Loucy (cell line): ENCODE results near the gene BIRC2.

Source experiments
- H2AFZ ChIP-seq: fragments of 200-600 bp; sonication (generic); 2 replicates; pipeline ENCODE4 v1.6.0; 2016; ENCODE audit warnings: antibody characterized with exemption, mild to moderate bottlenecking, low read length, moderate library complexity
- H3F3A ChIP-seq: fragments of 200-600 bp; 2 replicates; pipeline ENCODE4 v1.6.0; 2016; ENCODE audit warnings: antibody characterized with exemption, low read depth, mild to moderate bottlenecking
- H3K27me3 ChIP-seq: fragments of 200-600 bp; sonication (generic); 2 replicates; pipeline ENCODE4 v1.6.1; 2014; ENCODE audit warnings: low read length, mild to moderate bottlenecking; ENCODE audit not compliant: insufficient read depth, poor library complexity, severe bottlenecking
- H3K36me3 ChIP-seq: fragments of 200-600 bp; sonication (generic); 2 replicates; pipeline ENCODE4 v1.6.1; 2016; ENCODE audit warnings: low read length; ENCODE audit not compliant: insufficient read depth
- H3K4me1 ChIP-seq: fragments of 200-600 bp; sonication (generic); 2 replicates; pipeline ENCODE4 v1.5.1; 2014; ENCODE audit warnings: low read length, mild to moderate bottlenecking; ENCODE audit not compliant: insufficient read depth, poor library complexity, severe bottlenecking
- H3K4me2 ChIP-seq: fragments of 200-600 bp; sonication (generic); 2 replicates; pipeline ENCODE4 v1.6.0; 2014; ENCODE audit warnings: antibody characterized with exemption, low read length, low read depth, mild to moderate bottlenecking; ENCODE audit not compliant: poor library complexity, severe bottlenecking
- H3K4me3 ChIP-seq: fragments of 200-600 bp; sonication (generic); 2 replicates; pipeline ENCODE4 v1.5.1; 2014; ENCODE audit warnings: low read length, mild to moderate bottlenecking, mixed read lengths; ENCODE audit not compliant: poor library complexity, severe bottlenecking
- H3K79me2 ChIP-seq: fragments of 200-600 bp; sonication (generic); 2 replicates; pipeline ENCODE4 v1.6.1; 2014; ENCODE audit warnings: low read length; ENCODE audit not compliant: insufficient read depth
- H3K9ac ChIP-seq: fragments of 200-600 bp; sonication (generic); 2 replicates; pipeline ENCODE4 v1.6.0; 2014; ENCODE audit warnings: mild to moderate bottlenecking, low read depth, low read length, moderate library complexity; ENCODE audit not compliant: poor library complexity, severe bottlenecking
- H3K9me2 ChIP-seq: fragments of 200-600 bp; sonication (generic); replicated peaks from 2 replicates; pipeline ENCODE4 v1.6.1; 2016; ENCODE audit warnings: low read depth, low read length, mixed read lengths
- H3K9me3 ChIP-seq: fragments of 200-600 bp; sonication (generic); 2 replicates; pipeline ENCODE4 v1.6.1; 2014; ENCODE audit warnings: mild to moderate bottlenecking, antibody characterized with exemption, low read length, low read depth; ENCODE audit not compliant: insufficient read depth
- H4K20me1 ChIP-seq: fragments of 200-600 bp; sonication (generic); 2 replicates; pipeline ENCODE4 v1.6.0; 2014; ENCODE audit warnings: antibody characterized with exemption, low read length, mild to moderate bottlenecking; ENCODE audit not compliant: insufficient read depth, poor library complexity, severe bottlenecking
- CTCF ChIP-seq: fragments of 200-600 bp; sonication (generic); conservative IDR thresholded peaks from 2 replicates; pipeline ENCODE4 v1.5.1; 2014; ENCODE audit warnings: mild to moderate bottlenecking, antibody characterized with exemption, low read length
- EZH2phosphoT487 ChIP-seq: fragments of 200-600 bp; IDR thresholded peaks from 2 replicates; pipeline ENCODE4 v1.6.1; 2018; ENCODE audit warnings: antibody characterized with exemption, mild to moderate bottlenecking, moderate library complexity, borderline replicate concordance

Gene BIRC2

GRCh38 chr11:102389253-102389652 lies 42.2 kb downstream of the BIRC2 start:
- Histone ChIP-seq H4K20me1 (no peaks in the 10 kb centered on the region), H3K4me1 (peaks cover 21% of the 10 kb centered on the region), H3K9me2 (no peaks in the 10 kb centered on the region), H3K79me2 (no peaks in the 10 kb centered on the region), H3F3A (no peaks in the 10 kb centered on the region), H3K9ac (no peak overlapping the region), H3K9me3 (no peaks in the 10 kb centered on the region; the same call in 1 of the 2 replicates), H3K4me2 (no peak overlapping the region), H3K36me3 (peaks cover 14% of the 10 kb centered on the region; the same call in 1 of the 2 replicates), H3K27me3 (no peaks in the 10 kb centered on the region), H2AFZ (no peak overlapping the region), H3K4me3 (no peak overlapping the region)
- TF ChIP-seq EZH2phosphoT487 (no peak), CTCF (no peak)

- no peak overlapping the region for H3K4me3 ChIP-seq
- H3K9ac ChIP-seq = no peak overlapping the region
- H4K20me1 ChIP-seq = no peaks in the 10 kb centered on the region
- peaks cover 23% of the 10 kb centered on the region; the same call in 1 of the 2 replicates for H3K36me3 ChIP-seq
- peaks cover 14% of the 10 kb centered on the region for H3K4me1 ChIP-seq
- no peaks in the 10 kb centered on the region for H3K79me2 ChIP-seq
- H3K4me2 ChIP-seq = no peak overlapping the region
- no peak for TF ChIP-seq EZH2phosphoT487
- TF ChIP-seq CTCF = peak; percentile 93
- no peaks in the 10 kb centered on the region for H3K9me2 ChIP-seq
- no peaks in the 10 kb centered on the region for H3F3A ChIP-seq
- H3K27me3 ChIP-seq = no peaks in the 10 kb centered on the region
- H2AFZ ChIP-seq = no peak overlapping the region
- no peaks in the 10 kb centered on the region; the same call in 1 of the 2 replicates for H3K9me3 ChIP-seq
Measured at GRCh38 chr11:102390667-102391465, 43.9 kb downstream of the BIRC2 start.

- Histone ChIP-seq H3K9me3 (no peaks in the 10 kb centered on the region; the same call in 1 of the 2 replicates), H3F3A (no peaks in the 10 kb centered on the region), H4K20me1 (no peaks in the 10 kb centered on the region), H3K27me3 (no peaks in the 10 kb centered on the region), H3K4me1 (peaks cover 6% of the 10 kb centered on the region), H3K4me2 (no peak overlapping the region), H2AFZ (no peak overlapping the region), H3K79me2 (no peaks in the 10 kb centered on the region), H3K9ac (no peak overlapping the region), H3K36me3 (peaks cover 30% of the 10 kb centered on the region; the same call in 1 of the 2 replicates), H3K4me3 (no peak overlapping the region), H3K9me2 (no peaks in the 10 kb centered on the region)
- TF ChIP-seq CTCF (no peak), EZH2phosphoT487 (no peak)
Measured at GRCh38 chr11:102391549-102392237, 44.7 kb downstream of the BIRC2 start.
